Skin epidermis (tissue), 12 donors: ENCODE measurements around the gene GTPBP3.

Source experiments
- H3K27ac ChIP-seq, 21 experiments: fragments of 200-600 bp; sonication (generic) in 11 of 21; one replicate each; pipeline ENCODE4 v1.5.0; 2020; ENCODE audit warnings: mild to moderate bottlenecking in 3 of 21, inconsistent platforms in 2 of 21, moderate library complexity in 2 of 21
- H3K4me3 ChIP-seq, 7 experiments: fragments of 200-600 bp; sonication (generic) in 2 of 7; one replicate each; pipeline ENCODE4 v1.5.0; 2020; ENCODE audit warnings: inconsistent platforms in 2 of 7, mild to moderate bottlenecking in 2 of 7, moderate library complexity in 1 of 7

The GTPBP3 gene

GRCh38 chr19:17307876-17308377, 29.4 kb upstream of the GTPBP3 start:
- H3K4me3 ChIP-seq, result no peak overlapping the region
- H3K27ac ChIP-seq, result no peak overlapping the region

GRCh38 chr19:17309198-17309964, 28.0 kb upstream of the GTPBP3 start, which contains the start of gene DDA1:
Gene DDA1 (plus strand): TSS chr19:17309563. CDS start chr19:17309655, 92 bp downstream.
- Histone ChIP-seq H3K4me3 (peak within 1 kb of the TSS; percentile 61 to 97 (median 90)), H3K27ac (peak within 1 kb of the TSS; percentile 65 to 96 (median 88))

GRCh38 chr19:17309965-17310461, 27.3 kb upstream of the GTPBP3 start:
- peak overlapping the region; percentile 65 to 96 (median 88) for H3K27ac ChIP-seq
- H3K4me3 ChIP-seq, result peak overlapping the region; percentile 61 to 97 (median 90)

GRCh38 chr19:17311455-17312188, 25.7 kb upstream of the GTPBP3 start:
- Histone ChIP-seq H3K4me3 (no peak overlapping the region), H3K27ac (peak overlapping the region in 2 of 21 experiments; percentile 22 to 49)

GRCh38 chr19:17312189-17313113, 24.9 kb upstream of the GTPBP3 start:
- H3K27ac ChIP-seq, result peak overlapping the region in 2 of 21 experiments; percentile 22 to 49
- no peak overlapping the region for H3K4me3 ChIP-seq

GRCh38 chr19:17314007-17314593, 23.3 kb upstream of the GTPBP3 start:
- no peak overlapping the region for H3K27ac ChIP-seq
- H3K4me3 ChIP-seq, result no peak overlapping the region

- H3K4me3 ChIP-seq, result no peak overlapping the region
- no peak overlapping the region for H3K27ac ChIP-seq
Observed at GRCh38 chr19:17318966-17319365, 18.4 kb upstream of the GTPBP3 start.

GRCh38 chr19:17319473-17320238, 17.7 kb upstream of the GTPBP3 start:
- Histone ChIP-seq H3K4me3 (no peak overlapping the region), H3K27ac (no peak overlapping the region)

- Histone ChIP-seq H3K27ac (no peak overlapping the region), H3K4me3 (no peak overlapping the region)
Observed at GRCh38 chr19:17320435-17320834, 16.9 kb upstream of the GTPBP3 start.

GRCh38 chr19:17321655-17322489, 15.5 kb upstream of the GTPBP3 start:
- H3K4me3 ChIP-seq, result no peak overlapping the region
- H3K27ac ChIP-seq, result peak overlapping the region in 3 of 21 experiments; percentile 7 to 20 (median 17)

- H3K27ac ChIP-seq, result no peak overlapping the region
- no peak overlapping the region for H3K4me3 ChIP-seq
Observed at GRCh38 chr19:17322854-17323253, 14.5 kb upstream of the GTPBP3 start.

GRCh38 chr19:17323300-17323963, 13.9 kb upstream of the GTPBP3 start:
- Histone ChIP-seq H3K4me3 (peak overlapping the region in 1 of 7 experiments; percentile 19), H3K27ac (peak overlapping the region in 5 of 21 experiments; percentile 12 to 56 (median 49))

- peak overlapping the region in 1 of 7 experiments; percentile 19 for H3K4me3 ChIP-seq
Observed at GRCh38 chr19:17323964-17324332, 13.4 kb upstream of the GTPBP3 start.

GRCh38 chr19:17324357-17325114, 12.8 kb upstream of the GTPBP3 start:
- no peak overlapping the region for H3K4me3 ChIP-seq
- H3K27ac ChIP-seq, result peak overlapping the region in 4 of 21 experiments; percentile 49 to 57 (median 56)

More at GRCh38 chr19:17323964-17324332, 13.4 kb upstream of the GTPBP3 start:
- H3K27ac ChIP-seq, result peak overlapping the region in 6 of 21 experiments; percentile 12 to 57 (median 52)

- H3K4me3 ChIP-seq, result no peak overlapping the region
- peak overlapping the region in 1 of 21 experiments; percentile 14 for H3K27ac ChIP-seq
Observed at GRCh38 chr19:17325133-17325532, 12.2 kb upstream of the GTPBP3 start.
